ENCODE measurements around the gene LONRF2.
A peak's percentile ranks its signal among the peaks of the same experiment; 100 is the strongest.
"Not testable (repeated sequence)": the region's sequence is repeated elsewhere in the genome, so short reads cannot be mapped to it uniquely, and the experiment has no call there.

LONRF2 gene

GRCh38 chr2:100321866-100322820 lies at the start of gene LONRF2:
Gene LONRF2 (minus strand): TSS chr2:100322501. CDS start chr2:100322093, 408 bp downstream.
- Mint-ChIP-seq H3K36me3 (ENCODE audit: low read depth) (peaks cover 6% of the 10 kb centered on the region), H3K27me3 (peaks cover 66% of the 10 kb centered on the region)

GRCh38 chr2:100367163-100367562 lies 44.9 kb upstream of the LONRF2 start:
- no peak overlapping the region for H3K27ac Mint-ChIP-seq
- no peaks in the 10 kb centered on the region for H3K4me1 Mint-ChIP-seq (ENCODE audit: low read depth)
- no peaks in the 10 kb centered on the region for H3K36me3 Mint-ChIP-seq (ENCODE audit: low read depth)
- H3K4me3 Mint-ChIP-seq: no peak overlapping the region
- H3K27me3 Mint-ChIP-seq: peaks cover 31% of the 10 kb centered on the region
- H3K9me3 Mint-ChIP-seq: peaks cover 29% of the 10 kb centered on the region

More at GRCh38 chr2:100321866-100322820, at the start of gene LONRF2:
- Mint-ChIP-seq H3K27ac (no peak within 1 kb of the TSS), H3K4me3 (peak within 1 kb of the TSS; percentile 62), H3K4me1 (ENCODE audit: low read depth) (no peaks in the 10 kb centered on the region), H3K9me3 (peaks cover 10% of the 10 kb centered on the region)

- H3K4me1 Mint-ChIP-seq (ENCODE audit: low read depth): no peaks in the 10 kb centered on the region
- H3K9me3 Mint-ChIP-seq: peaks cover 20% of the 10 kb centered on the region
- no peak overlapping the region for H3K4me3 Mint-ChIP-seq
- H3K36me3 Mint-ChIP-seq (ENCODE audit: low read depth): no peaks in the 10 kb centered on the region
- peaks cover 18% of the 10 kb centered on the region for H3K27me3 Mint-ChIP-seq
- no peak overlapping the region for H3K27ac Mint-ChIP-seq
Observed at GRCh38 chr2:100365434-100365833, 43.1 kb upstream of the LONRF2 start.

GRCh38 chr2:100362269-100362668 lies 40.0 kb upstream of the LONRF2 start:
- peaks cover 17% of the 10 kb centered on the region for H3K9me3 Mint-ChIP-seq
- not testable (repeated sequence) for H3K36me3 Mint-ChIP-seq (ENCODE audit: low read depth); H3K4me1 Mint-ChIP-seq (ENCODE audit: low read depth); H3K4me3 Mint-ChIP-seq; H3K27ac Mint-ChIP-seq
- peaks cover 16% of the 10 kb centered on the region for H3K27me3 Mint-ChIP-seq

- H3K27me3 Mint-ChIP-seq: peaks cover 27% of the 10 kb centered on the region
- H3K4me1 Mint-ChIP-seq (ENCODE audit: low read depth): no peaks in the 10 kb centered on the region
- no peak overlapping the region for H3K4me3 Mint-ChIP-seq
- H3K9me3 Mint-ChIP-seq: peaks cover 24% of the 10 kb centered on the region
- H3K36me3 Mint-ChIP-seq (ENCODE audit: low read depth): no peaks in the 10 kb centered on the region
- H3K27ac Mint-ChIP-seq: no peak overlapping the region
Observed at GRCh38 chr2:100359576-100359975, 37.3 kb upstream of the LONRF2 start.

GRCh38 chr2:100358554-100358953 lies 36.3 kb upstream of the LONRF2 start:
- Mint-ChIP-seq H3K36me3 (ENCODE audit: low read depth) (no peaks in the 10 kb centered on the region), H3K9me3 (peaks cover 24% of the 10 kb centered on the region), H3K27me3 (peaks cover 27% of the 10 kb centered on the region), H3K27ac (no peak overlapping the region), H3K4me1 (ENCODE audit: low read depth) (no peaks in the 10 kb centered on the region), H3K4me3 (no peak overlapping the region)

GRCh38 chr2:100352521-100352920 lies 30.2 kb upstream of the LONRF2 start:
- Mint-ChIP-seq H3K4me3 (no peak overlapping the region), H3K4me1 (ENCODE audit: low read depth) (no peaks in the 10 kb centered on the region), H3K9me3 (peaks cover 10% of the 10 kb centered on the region), H3K27me3 (peaks cover 46% of the 10 kb centered on the region), H3K27ac (no peak overlapping the region), H3K36me3 (ENCODE audit: low read depth) (no peaks in the 10 kb centered on the region)

- no peak overlapping the region for H3K4me3 Mint-ChIP-seq
- no peaks in the 10 kb centered on the region for H3K36me3 Mint-ChIP-seq (ENCODE audit: low read depth)
- H3K27me3 Mint-ChIP-seq: peaks cover 35% of the 10 kb centered on the region
- H3K27ac Mint-ChIP-seq: no peak overlapping the region
- peaks cover 3% of the 10 kb centered on the region for H3K9me3 Mint-ChIP-seq
- no peaks in the 10 kb centered on the region for H3K4me1 Mint-ChIP-seq (ENCODE audit: low read depth)
Observed at GRCh38 chr2:100350661-100351185, 28.4 kb upstream of the LONRF2 start.

- not testable (repeated sequence) for H3K27ac Mint-ChIP-seq; H3K36me3 Mint-ChIP-seq (ENCODE audit: low read depth); H3K4me3 Mint-ChIP-seq; H3K4me1 Mint-ChIP-seq (ENCODE audit: low read depth); H3K9me3 Mint-ChIP-seq
- peaks cover 37% of the 10 kb centered on the region for H3K27me3 Mint-ChIP-seq
Observed at GRCh38 chr2:100345144-100345543, 22.8 kb upstream of the LONRF2 start.

GRCh38 chr2:100344433-100344832 lies 22.1 kb upstream of the LONRF2 start:
- Mint-ChIP-seq H3K4me3 (no peak overlapping the region), H3K27ac (no peak overlapping the region), H3K4me1 (ENCODE audit: low read depth) (no peaks in the 10 kb centered on the region), H3K9me3 (peaks cover 3% of the 10 kb centered on the region), H3K36me3 (ENCODE audit: low read depth) (no peaks in the 10 kb centered on the region), H3K27me3 (peaks cover 41% of the 10 kb centered on the region)

- not testable (repeated sequence) for H3K4me1 Mint-ChIP-seq (ENCODE audit: low read depth); H3K9me3 Mint-ChIP-seq; H3K4me3 Mint-ChIP-seq; H3K27ac Mint-ChIP-seq; H3K36me3 Mint-ChIP-seq (ENCODE audit: low read depth)
- peaks cover 34% of the 10 kb centered on the region for H3K27me3 Mint-ChIP-seq
Observed at GRCh38 chr2:100342466-100342865, 20.2 kb upstream of the LONRF2 start.

- no peaks in the 10 kb centered on the region for H3K36me3 Mint-ChIP-seq (ENCODE audit: low read depth)
- peaks cover 33% of the 10 kb centered on the region for H3K27me3 Mint-ChIP-seq
- no peak overlapping the region for H3K4me3 Mint-ChIP-seq
Observed at GRCh38 chr2:100339823-100340222, 17.5 kb upstream of the LONRF2 start.

GRCh38 chr2:100334929-100335328 lies 12.6 kb upstream of the LONRF2 start:
- Mint-ChIP-seq H3K9me3 (no peaks in the 10 kb centered on the region), H3K27ac (no peak overlapping the region), H3K27me3 (peaks cover 37% of the 10 kb centered on the region), H3K4me3 (no peak overlapping the region), H3K4me1 (ENCODE audit: low read depth) (no peaks in the 10 kb centered on the region), H3K36me3 (ENCODE audit: low read depth) (no peaks in the 10 kb centered on the region)

More at GRCh38 chr2:100339823-100340222, 17.5 kb upstream of the LONRF2 start:
- Mint-ChIP-seq H3K4me1 (ENCODE audit: low read depth) (no peaks in the 10 kb centered on the region), H3K27ac (no peak overlapping the region), H3K9me3 (peaks cover 3% of the 10 kb centered on the region)

- Mint-ChIP-seq H3K27me3 (peaks cover 56% of the 10 kb centered on the region), H3K4me3 (no peak overlapping the region), H3K36me3 (ENCODE audit: low read depth) (no peaks in the 10 kb centered on the region), H3K4me1 (ENCODE audit: low read depth) (no peaks in the 10 kb centered on the region), H3K27ac (no peak overlapping the region), H3K9me3 (no peaks in the 10 kb centered on the region)
Observed at GRCh38 chr2:100327742-100328141, 5.4 kb upstream of the LONRF2 start.

GRCh38 chr2:100321179-100321865 lies 979 bp downstream of the LONRF2 start:
- peaks cover 68% of the 10 kb centered on the region for H3K27me3 Mint-ChIP-seq
- peaks cover 6% of the 10 kb centered on the region for H3K36me3 Mint-ChIP-seq (ENCODE audit: low read depth)
- H3K27ac Mint-ChIP-seq: no peak overlapping the region
- H3K9me3 Mint-ChIP-seq: peaks cover 16% of the 10 kb centered on the region
- peak overlapping the region; percentile 15 for H3K4me3 Mint-ChIP-seq
- no peaks in the 10 kb centered on the region for H3K4me1 Mint-ChIP-seq (ENCODE audit: low read depth)

All from stimulated activated naive CD8-positive, alpha-beta T cell treated with anti-CD3 and anti-CD28 coated beads, Interleukin-15, Interleukin-2, amounts not matched to agents 100 ng/mL and 50 ng/mL, for 24 hours (primary cell).